Measurements from ENCODE around the gene YDJC. TPM values are rescaled to one million over a fixed set of nuclear protein-coding genes. Genes with fewer than 3 reads are reported as not detected.
"Not testable (repeated sequence)": the region's sequence is repeated elsewhere in the genome, so short reads cannot be mapped to it uniquely, and the experiment has no call there.

Gene YDJC
- total and polyA plus RNA-seq, 9 of the 15 experiments (the other 6 are each of a cell fraction or from before 2014, with no cell fraction given) = 13.5 to 871 (median 164) TPM

DNA sequence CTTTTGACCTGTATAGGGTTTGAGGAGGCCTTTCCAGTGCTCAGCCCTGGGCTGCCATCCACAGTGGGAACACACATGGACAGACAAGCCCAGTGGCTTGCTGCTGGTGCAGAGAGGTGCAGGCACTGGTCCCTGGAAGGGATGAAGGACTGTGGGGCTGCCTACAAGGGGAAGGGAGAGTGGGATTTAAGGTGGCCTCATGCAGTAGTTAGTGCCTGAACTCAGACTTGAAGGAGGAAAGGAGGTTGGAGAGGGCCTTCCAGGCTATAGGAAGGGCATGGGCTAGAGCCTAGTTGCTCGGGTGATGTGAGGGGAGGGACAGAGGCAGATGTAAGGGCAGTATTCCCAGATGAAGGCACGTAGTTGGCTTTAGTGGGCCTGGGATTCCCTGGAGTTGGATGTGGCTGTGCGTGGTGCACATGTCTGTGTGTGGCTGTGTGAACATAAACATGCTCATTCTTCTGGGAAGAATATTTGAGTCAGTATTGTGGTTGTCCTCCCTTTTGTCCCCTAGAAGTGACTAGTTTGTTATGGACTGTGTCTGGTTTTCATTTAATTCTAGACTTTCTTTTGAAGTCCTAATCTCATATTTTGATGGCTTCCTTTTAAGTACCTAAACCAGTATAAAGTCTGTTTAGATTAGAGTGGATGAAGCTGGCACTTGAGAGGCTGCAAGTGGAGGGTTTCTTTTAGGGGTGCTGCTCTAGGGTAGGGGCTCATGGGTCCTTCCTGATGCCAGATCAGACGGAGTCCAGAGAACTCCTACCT is 18.4 kb downstream of the YDJC start (continued):
- TF ChIP-seq, protein P1, sequence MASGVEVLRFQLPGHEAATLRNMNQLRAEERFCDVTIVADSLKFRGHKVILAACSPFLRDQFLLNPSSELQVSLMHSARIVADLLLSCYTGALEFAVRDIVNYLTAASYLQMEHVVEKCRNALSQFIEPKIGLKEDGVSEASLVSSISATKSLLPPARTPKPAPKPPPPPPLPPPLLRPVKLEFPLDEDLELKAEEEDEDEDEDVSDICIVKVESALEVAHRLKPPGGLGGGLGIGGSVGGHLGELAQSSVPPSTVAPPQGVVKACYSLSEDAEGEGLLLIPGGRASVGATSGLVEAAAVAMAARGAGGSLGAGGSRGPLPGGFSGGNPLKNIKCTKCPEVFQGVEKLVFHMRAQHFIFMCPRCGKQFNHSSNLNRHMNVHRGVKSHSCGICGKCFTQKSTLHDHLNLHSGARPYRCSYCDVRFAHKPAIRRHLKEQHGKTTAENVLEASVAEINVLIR (CRISPR knock-in tag; IDR thresholded peaks at IDR 0.05) = no peak
- TF ChIP-seq NELFE (IDR thresholded peaks at IDR 0.05; ENCODE audit: insufficient read depth, insufficient read length) = no peak
- TF ChIP-seq SMAD2 (IDR thresholded peaks at IDR 0.05; ENCODE audit: low read depth, low read length) = no peak
- no peak for TF ChIP-seq TAF9B (IDR thresholded peaks at IDR 0.05; ENCODE audit: partially characterized antibody)
- no peak for TF ChIP-seq CBFA2T3 (IDR thresholded peaks at IDR 0.05)
- no peak for TF ChIP-seq NONO (IDR thresholded peaks at IDR 0.05; ENCODE audit: low read depth in 2 of 2, low read length in 1 of 2)
- no peak for TF ChIP-seq BMI1 (IDR thresholded peaks at IDR 0.05; ENCODE audit: low read length)

DNA sequence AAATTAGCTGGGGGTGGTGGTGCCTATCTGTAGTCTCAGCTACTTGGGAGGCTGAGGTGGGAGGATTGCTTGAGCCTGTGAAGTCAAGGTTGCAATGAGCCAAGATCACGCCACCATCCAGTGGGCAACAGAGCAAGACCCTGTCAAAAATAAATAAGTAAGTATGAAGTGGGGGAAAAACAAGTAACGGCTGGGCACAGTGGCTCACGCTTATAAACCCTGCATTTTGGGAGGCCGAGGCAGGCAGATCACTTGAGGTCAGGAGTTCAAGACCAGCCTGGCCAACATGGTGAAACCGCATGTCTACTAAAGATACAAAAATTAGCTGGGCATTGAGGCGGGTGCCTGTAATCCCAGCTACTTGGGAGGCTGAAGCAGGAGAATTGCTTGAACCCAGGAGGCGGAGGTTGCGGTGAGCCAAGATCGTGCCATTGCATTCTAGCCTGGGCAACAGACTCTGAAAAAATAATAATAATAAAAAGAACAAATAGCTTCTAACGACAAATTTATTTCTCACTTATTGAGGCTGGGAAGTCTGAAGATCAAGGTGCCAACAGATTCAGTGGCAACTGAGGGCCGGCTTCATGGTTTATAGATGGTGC is 20.2 kb downstream of the YDJC start:
- POLR2A ChIA-PET = interaction anchor here (0.6 to 76.8 kb wide), 4 partner anchors 1 to 946 kb away, joined by 3 to 4622 read pairs (median 2312); partner anchors contain the start of genes CCDC116, SDF2L1 and YDJC
- H3K9ac ChIP-seq (ENCODE audit: insufficient read depth in 1 of 2, low read depth in 2 of 2, low read length in 2 of 2); H3K27ac ChIP-seq (ENCODE audit: extremely low read depth, low read depth, low read length); BruUV-seq (replicated peaks); FAIRE-seq; H3K4me3 ChIP-seq; H2AFZ ChIP-seq (ENCODE audit: low read depth, low read length); DNase-seq (ENCODE audit: extremely low read depth in 1 of 4, low spot score in 3 of 4); H3K27me3 ChIP-seq (ENCODE audit: control insufficient read depth in 2 of 2, insufficient read depth in 2 of 2, low read length in 2 of 2); H3K9me3 ChIP-seq (replicated peaks; ENCODE audit: control insufficient read depth, insufficient read depth, low read depth, low read length); ATAC-seq; H3K4me2 ChIP-seq (ENCODE audit: insufficient read depth, low read length); in situ Hi-C loops (cut with MboI); TF ChIP-seq BRCA1 (IDR thresholded peaks at IDR 0.05): not testable (repeated sequence)
- Histone ChIP-seq H4K20me1 (replicated peaks; ENCODE audit: control insufficient read depth, insufficient read depth, low read length) (peaks cover 50% of the 10 kb centered on the region), H3K36me3 (ENCODE audit: control insufficient read depth, insufficient read depth, low read length) (peaks cover 84% of the 10 kb centered on the region), H3K9me1 (ENCODE audit: control insufficient read depth, insufficient read depth, low read length) (peaks cover 16% of the 10 kb centered on the region), H3K4me1 (replicated peaks in 1 of 2; ENCODE audit: control insufficient read depth in 2 of 2, insufficient read depth in 2 of 2, low read length in 2 of 2) (peaks cover 22 to 26% of the 10 kb centered on the region in 2 experiments), H3K79me2 (ENCODE audit: control insufficient read depth, insufficient read depth, low read length) (peaks cover 93% of the 10 kb centered on the region)
- intact Hi-C loops (cut with micrococcal nuclease) = loop anchor here (2.0 kb wide), 1 partner anchor 13 kb away; no protein-coding TSS in a partner anchor
- 84% methylated on average over 11 of the region's 11 CpGs for WGBS (ENCODE audit: insufficient coverage, low coverage, missing lambda C conversion rate)
- CTCF ChIA-PET (ENCODE audit: low intra/inter-chr PET ratio) = interaction anchor here (0.7 kb wide), 1 partner anchor 20 kb away, joined by 4 read pairs; no protein-coding TSS in a partner anchor
- 0 out of 2 replicates have a peak, but pooled peaks have one; percentile 22 for TF ChIP-seq STAG1 (CRISPR knock-in tag; IDR thresholded peaks at IDR 0.05; ENCODE audit: borderline replicate concordance)
- 0 out of 2 replicates have a peak, but pooled peaks have one; percentile 52 for TF ChIP-seq ZNF165 (CRISPR knock-in tag; IDR thresholded peaks at IDR 0.05; ENCODE audit: borderline replicate concordance)
- 0 out of 2 replicates have a peak, but pooled peaks have one; percentile 67 for TF ChIP-seq MED1 (CRISPR knock-in tag; IDR thresholded peaks at IDR 0.05; ENCODE audit: borderline replicate concordance)
- peak; percentile 86; the same call in 1 of the 2 replicates for TF ChIP-seq BRCA1 (CRISPR knock-in tag; IDR thresholded peaks at IDR 0.05)
- TF ChIP-seq, protein P2, sequence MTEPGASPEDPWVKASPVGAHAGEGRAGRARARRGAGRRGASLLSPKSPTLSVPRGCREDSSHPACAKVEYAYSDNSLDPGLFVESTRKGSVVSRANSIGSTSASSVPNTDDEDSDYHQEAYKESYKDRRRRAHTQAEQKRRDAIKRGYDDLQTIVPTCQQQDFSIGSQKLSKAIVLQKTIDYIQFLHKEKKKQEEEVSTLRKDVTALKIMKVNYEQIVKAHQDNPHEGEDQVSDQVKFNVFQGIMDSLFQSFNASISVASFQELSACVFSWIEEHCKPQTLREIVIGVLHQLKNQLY (CRISPR knock-in tag; conservative IDR thresholded peaks at IDR 0.05) = peak in 1 of 2 experiments; percentile 61; a peak in 1 of 4 replicates
- TF ChIP-seq, protein P3, sequence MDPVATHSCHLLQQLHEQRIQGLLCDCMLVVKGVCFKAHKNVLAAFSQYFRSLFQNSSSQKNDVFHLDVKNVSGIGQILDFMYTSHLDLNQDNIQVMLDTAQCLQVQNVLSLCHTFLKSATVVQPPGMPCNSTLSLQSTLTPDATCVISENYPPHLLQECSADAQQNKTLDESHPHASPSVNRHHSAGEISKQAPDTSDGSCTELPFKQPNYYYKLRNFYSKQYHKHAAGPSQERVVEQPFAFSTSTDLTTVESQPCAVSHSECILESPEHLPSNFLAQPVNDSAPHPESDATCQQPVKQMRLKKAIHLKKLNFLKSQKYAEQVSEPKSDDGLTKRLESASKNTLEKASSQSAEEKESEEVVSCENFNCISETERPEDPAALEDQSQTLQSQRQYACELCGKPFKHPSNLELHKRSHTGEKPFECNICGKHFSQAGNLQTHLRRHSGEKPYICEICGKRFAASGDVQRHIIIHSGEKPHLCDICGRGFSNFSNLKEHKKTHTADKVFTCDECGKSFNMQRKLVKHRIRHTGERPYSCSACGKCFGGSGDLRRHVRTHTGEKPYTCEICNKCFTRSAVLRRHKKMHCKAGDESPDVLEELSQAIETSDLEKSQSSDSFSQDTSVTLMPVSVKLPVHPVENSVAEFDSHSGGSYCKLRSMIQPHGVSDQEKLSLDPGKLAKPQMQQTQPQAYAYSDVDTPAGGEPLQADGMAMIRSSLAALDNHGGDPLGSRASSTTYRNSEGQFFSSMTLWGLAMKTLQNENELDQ (CRISPR knock-in tag; IDR thresholded peaks at IDR 0.05; ENCODE audit: borderline replicate concordance) = 0 out of 2 replicates have a peak, but pooled peaks have one; percentile 61
- TF ChIP-seq ZC3H4 (CRISPR knock-in tag; IDR thresholded peaks at IDR 0.05; ENCODE audit: borderline replicate concordance) = 0 out of 2 replicates have a peak, but pooled peaks have one; percentile 77

Measured in K562 (cell line).